Activated T-cell treated with anti-CD3 and anti-CD28 coated beads, Interleukin-2, amount 50 U/mL, for 48 hours (primary cell): ENCODE data around the gene SH3YL1.

Experiments
- DNase-seq, 2 experiments: peaks; one replicate each; pipeline ENCODE4 v3.0.0-alpha.2; 2020

Gene SH3YL1

GRCh38 chr2:216068-216467, 47.8 kb downstream of the SH3YL1 start:
- DNase-seq, result no peak

GRCh38 chr2:213932-214693, 49.7 kb downstream of the SH3YL1 start:
- no peak for DNase-seq

GRCh38 chr2:211486-212184, 52.2 kb downstream of the SH3YL1 start:
- DNase-seq, result no peak

- no peak for DNase-seq
Observed at GRCh38 chr2:210660-211059, 53.2 kb downstream of the SH3YL1 start.

GRCh38 chr2:209470-209869, 54.4 kb downstream of the SH3YL1 start:
- no peak for DNase-seq

GRCh38 chr2:208335-208734, 55.5 kb downstream of the SH3YL1 start:
- DNase-seq, result no peak

GRCh38 chr2:203984-204383, 59.8 kb downstream of the SH3YL1 start:
- DNase-seq, result no peak

GRCh38 chr2:203401-203800, 60.4 kb downstream of the SH3YL1 start:
- no peak for DNase-seq

- no peak for DNase-seq
Observed at GRCh38 chr2:202945-203344, 60.9 kb downstream of the SH3YL1 start.

- no peak for DNase-seq
Observed at GRCh38 chr2:201648-202433, 62.0 kb downstream of the SH3YL1 start.

- DNase-seq, result no peak
Observed at GRCh38 chr2:199041-199966, 64.5 kb downstream of the SH3YL1 start.

GRCh38 chr2:196406-196805, 67.4 kb downstream of the SH3YL1 start:
- no peak for DNase-seq

GRCh38 chr2:195932-196331, 67.9 kb downstream of the SH3YL1 start:
- DNase-seq, result no peak

- DNase-seq, result peak in 1 of 2 experiments; percentile 39
Observed at GRCh38 chr2:193141-193671, 70.6 kb downstream of the SH3YL1 start.

- DNase-seq, result no peak
Observed at GRCh38 chr2:191311-192190, 72.3 kb downstream of the SH3YL1 start.

GRCh38 chr2:187825-188224, 76.0 kb downstream of the SH3YL1 start:
- no peak for DNase-seq

- no peak for DNase-seq
Observed at GRCh38 chr2:185221-185620, 78.6 kb downstream of the SH3YL1 start.

- DNase-seq, result no peak
Observed at GRCh38 chr2:184695-185094, 79.1 kb downstream of the SH3YL1 start.

GRCh38 chr2:182509-183122, 81.2 kb downstream of the SH3YL1 start:
- DNase-seq, result no peak

- DNase-seq, result no peak
Observed at GRCh38 chr2:180311-180710, 83.5 kb downstream of the SH3YL1 start.

GRCh38 chr2:179886-180285, 83.9 kb downstream of the SH3YL1 start:
- no peak for DNase-seq
